HG02885 (cell line): Measurements from ENCODE around the gene SPAG9.

ENCODE experiments used
- ATAC-seq: cut with Tn5 transposase; IDR thresholded peaks from one replicate; pipeline ENCODE4 v1.9.1; 2021; ENCODE audit warnings: mild to moderate bottlenecking; ENCODE audit not compliant: unreplicated experiment, poor library complexity

The SPAG9 gene

GRCh38 chr17:51120739-51121619 lies at the start of gene SPAG9:
Gene SPAG9 (minus strand): TSS chr17:51120868. CDS start chr17:51120656, 212 bp downstream.
- peak; percentile 75 for ATAC-seq

GRCh38 chr17:51169340-51169739 lies 48.7 kb upstream of the SPAG9 start:
- ATAC-seq, result no peak

- peak; percentile 55 for ATAC-seq
Observed at GRCh38 chr17:51166987-51167931, 46.6 kb upstream of the SPAG9 start.

GRCh38 chr17:51166198-51166986 lies 45.7 kb upstream of the SPAG9 start, which contains the start of gene NME2:
Gene NME2 (plus strand): TSS chr17:51166411. CDS start chr17:51166831, 420 bp downstream.
- peak; percentile 89 for ATAC-seq

GRCh38 chr17:51165680-51166197 lies 45.1 kb upstream of the SPAG9 start:
- ATAC-seq, result peak; percentile 25

- no peak for ATAC-seq
Observed at GRCh38 chr17:51164911-51165679, 44.4 kb upstream of the SPAG9 start.

- ATAC-seq, result no peak
Observed at GRCh38 chr17:51161541-51161940, 40.9 kb upstream of the SPAG9 start.

- no peak for ATAC-seq
Observed at GRCh38 chr17:51159604-51160003, 38.9 kb upstream of the SPAG9 start.

- ATAC-seq, result no peak
Observed at GRCh38 chr17:51155416-51155815, 34.7 kb upstream of the SPAG9 start.

GRCh38 chr17:51154176-51154575 lies 33.5 kb upstream of the SPAG9 start:
- no peak for ATAC-seq

- peak; percentile 94 for ATAC-seq
Observed at GRCh38 chr17:51153210-51154072, 32.8 kb upstream of the SPAG9 start, which contains the start of gene NME1. Gene NME1 (plus strand): TSS chr17:51153559. CDS start chr17:51155655, 2,096 bp downstream.

GRCh38 chr17:51152766-51153209 lies 32.1 kb upstream of the SPAG9 start:
- no peak for ATAC-seq

GRCh38 chr17:51150932-51151331 lies 30.3 kb upstream of the SPAG9 start:
- no peak for ATAC-seq

- no peak for ATAC-seq
Observed at GRCh38 chr17:51149163-51149562, 28.5 kb upstream of the SPAG9 start.

GRCh38 chr17:51147650-51148049 lies 27.0 kb upstream of the SPAG9 start:
- no peak for ATAC-seq

GRCh38 chr17:51144266-51145022 lies 23.8 kb upstream of the SPAG9 start:
- no peak for ATAC-seq

GRCh38 chr17:51142597-51142996 lies 21.9 kb upstream of the SPAG9 start:
- ATAC-seq, result no peak
